Liver (tissue), 9 donors: ENCODE results near the gene TNS3. TPM values are rescaled to one million over a fixed set of nuclear protein-coding genes. Genes with fewer than 3 reads are reported as not detected.

Experiments
- DNase-seq: peaks from one replicate; pipeline ENCODE4 v3.0.0-alpha.2; 2017; ENCODE audit warnings: low spot score
- H3K27ac ChIP-seq, 2 donors: one replicate each; pipeline ENCODE4 v1.7.0; 2013; ENCODE audit warnings: inconsistent platforms in 2 of 2, low read length in 2 of 2, control low read depth in 1 of 2, low read depth in 1 of 2, mild to moderate bottlenecking in 1 of 2
- H3K27me3 ChIP-seq, 4 donors: one replicate each; pipeline versions ENCODE4 v1.6.1 to v1.7.0; 2013; ENCODE audit warnings: low read length in 3 of 4, inconsistent platforms in 1 of 4, mild to moderate bottlenecking in 1 of 4, moderate library complexity in 1 of 4; ENCODE audit not compliant: control insufficient read depth in 4 of 4, insufficient read depth in 4 of 4
- H3K36me3 ChIP-seq, 4 donors: one replicate each; pipeline versions ENCODE4 v1.6.1 to v1.7.0; 2013; ENCODE audit warnings: low read length in 3 of 4, mild to moderate bottlenecking in 3 of 4, low read depth in 1 of 4, moderate library complexity in 1 of 4; ENCODE audit not compliant: control insufficient read depth in 4 of 4, insufficient read depth in 3 of 4
- H3K4me1 ChIP-seq, 4 donors: one replicate each; pipeline versions ENCODE4 v1.6.1 to v1.7.0; 2013; ENCODE audit warnings: low read length in 3 of 4, mild to moderate bottlenecking in 3 of 4, moderate library complexity in 1 of 4; ENCODE audit not compliant: control insufficient read depth in 4 of 4, insufficient read depth in 4 of 4
- H3K4me3 ChIP-seq, 3 donors: one replicate each; pipeline versions ENCODE4 v1.6.1 to v1.7.0; 2013; ENCODE audit warnings: low read length in 3 of 3, control low read depth in 1 of 3, low read depth in 1 of 3, mild to moderate bottlenecking in 1 of 3
- H3K9ac ChIP-seq, 2 donors: one replicate each; pipeline ENCODE4 v1.7.0; 2013; ENCODE audit warnings: low read length in 2 of 2, mild to moderate bottlenecking in 2 of 2, moderate library complexity in 2 of 2, control low read depth in 1 of 2, low read depth in 1 of 2
- H3K9me3 ChIP-seq, 4 donors: one replicate each; pipeline versions ENCODE4 v1.6.1 to v1.7.0; 2013; ENCODE audit warnings: low read length in 3 of 4; ENCODE audit not compliant: control insufficient read depth in 4 of 4
- EGR1 ChIP-seq, 2 donors: IDR thresholded peaks; 2 replicates each; pipeline ENCODE4 v1.6.1; 2016 to 2018; ENCODE audit warnings: antibody characterized with exemption in 2 of 2, low read depth in 2 of 2
- FOXA1 ChIP-seq: IDR thresholded peaks from 2 replicates; pipeline ENCODE4 v1.6.1; 2016; ENCODE audit warnings: antibody characterized with exemption
- FOXA2 ChIP-seq: IDR thresholded peaks from 2 replicates; pipeline ENCODE4 v1.6.1; 2016; ENCODE audit warnings: antibody characterized with exemption
- GABPA ChIP-seq, 2 donors: IDR thresholded peaks in 1 of 2; conservative IDR thresholded peaks in 1 of 2; 2 replicates each; pipeline ENCODE4 v1.6.1; 2016; ENCODE audit warnings: antibody characterized with exemption in 2 of 2, mild to moderate bottlenecking in 1 of 2, moderate library complexity in 1 of 2
- HNF4A ChIP-seq, 2 donors: conservative IDR thresholded peaks; 2 replicates each; pipeline ENCODE4 v1.6.1; 2016; ENCODE audit warnings: antibody characterized with exemption in 2 of 2, mild to moderate bottlenecking in 2 of 2
- HNF4G ChIP-seq: IDR thresholded peaks from 2 replicates; pipeline ENCODE4 v1.6.1; 2016; ENCODE audit warnings: antibody characterized with exemption
- JUND ChIP-seq, 2 donors: IDR thresholded peaks; 2 replicates each; pipeline ENCODE4 v1.6.1; 2016; ENCODE audit warnings: antibody characterized with exemption in 2 of 2
- MAX ChIP-seq: IDR thresholded peaks from 2 replicates; pipeline ENCODE4 v1.6.1; 2016; ENCODE audit warnings: antibody characterized with exemption
- NR2F2 ChIP-seq: IDR thresholded peaks from 2 replicates; pipeline ENCODE4 v1.6.1; 2016; ENCODE audit warnings: antibody characterized with exemption
- RAD21 ChIP-seq, 2 donors: IDR thresholded peaks; 2 replicates each; pipeline ENCODE4 v1.6.1; 2016; ENCODE audit warnings: antibody characterized with exemption in 2 of 2, mild to moderate bottlenecking in 2 of 2
- RXRA ChIP-seq, 2 donors: IDR thresholded peaks; 2 replicates each; pipeline ENCODE4 v1.6.1; 2017 to 2018; ENCODE audit warnings: antibody characterized with exemption in 2 of 2, mild to moderate bottlenecking in 1 of 2
- SP1 ChIP-seq: IDR thresholded peaks from 2 replicates; pipeline ENCODE4 v1.6.1; 2018; ENCODE audit warnings: antibody characterized with exemption, mild to moderate bottlenecking
- TAF1 ChIP-seq: conservative IDR thresholded peaks from 2 replicates; pipeline ENCODE4 v1.6.1; 2016; ENCODE audit warnings: antibody characterized with exemption, mild to moderate bottlenecking
- YY1 ChIP-seq: IDR thresholded peaks from 2 replicates; pipeline ENCODE4 v1.6.1; 2016; ENCODE audit warnings: antibody characterized with exemption, mild to moderate bottlenecking
- ZBTB33 ChIP-seq: IDR thresholded peaks from 2 replicates; pipeline ENCODE4 v1.6.1; 2016; ENCODE audit warnings: antibody characterized with exemption
- whole genome bisulfite sequencing: extraction: QIAGEN DNeasy Blood & Tissue Kit; methylation state at CpG from one replicate; pipeline ENCODE4 v1.1.7; 2013; 5-methylcytosine and 5-hydroxymethylcytosine counted together
- polyA plus RNA-seq, 2 donors: library from polyadenylated mRNA; stranded (reverse) in 1 of 2; unstranded in 1 of 2; fragments of 200-250 nt in 1 of 2; fragments of >200 nt in 1 of 2; fragmentation: Nextera tagmentation in 1 of 2; extraction: Ambion mirVana in 1 of 2; gene quantifications; one replicate each; pipeline versions ENCODE4 v1.2.1 to v1.2.3, GENCODE V29; 2013 to 2015
- total RNA-seq, 2 donors: library from RNA; depleted of rRNA; stranded (reverse); fragments of >200 nt; gene quantifications; one replicate each; pipeline ENCODE4 v1.2.3, GENCODE V29; 2014
- TF ChIP-seq, protein P1 (sequence below): IDR thresholded peaks from 2 replicates; pipeline ENCODE4 v1.6.1; 2016; ENCODE audit warnings: antibody characterized with exemption, mild to moderate bottlenecking
- TF ChIP-seq, protein P2 (sequence below): IDR thresholded peaks from 2 replicates; pipeline ENCODE4 v1.6.1; 2016; ENCODE audit warnings: antibody characterized with exemption
- TF ChIP-seq, protein P3 (sequence below): fragments of 150-350 bp; IDR thresholded peaks from 2 replicates; pipeline ENCODE4 v1.5.1; 2017; ENCODE audit warnings: improper control_type of control experiment, low read depth, low read length; ENCODE audit not compliant: missing input control
- donor health status: healthy.
- donor health status: healthy.
- donor health status: healthy.
- donor health status: healthy.
- donor health status: healthy.

Gene TNS3
- total and polyA plus RNA-seq, 4 donors = 16.8 to 100 (median 29.5) TPM

DNA sequence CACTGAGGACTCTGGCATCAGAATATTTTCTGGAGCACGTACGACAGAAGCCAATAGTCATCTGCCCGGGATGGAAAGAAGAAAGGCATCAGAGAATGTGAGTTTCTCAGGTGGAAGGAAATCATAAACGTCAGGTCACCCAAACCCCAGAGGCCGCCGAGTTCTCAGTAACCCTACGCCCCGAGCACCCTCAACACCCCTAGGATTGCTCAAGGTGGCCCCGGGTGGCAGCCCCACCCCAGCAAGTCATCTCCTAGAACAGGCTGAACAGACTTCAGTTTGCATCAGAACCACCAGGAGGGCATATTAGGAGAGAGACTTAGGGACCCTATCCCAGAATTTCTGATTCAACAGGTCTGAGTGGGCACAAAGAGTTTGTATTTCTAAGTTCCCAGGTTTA, 117.6 kb downstream of the TNS3 start:
- 95% methylated on average over 9 of the region's 9 CpGs for WGBS
- Histone ChIP-seq H3K4me1 (peaks cover 11 to 40% (median 29%) of the 10 kb centered on the region in 4 donors), H3K9ac (no peak overlapping the region), H3K27me3 (no peaks in the 10 kb centered on the region), H3K27ac (no peak overlapping the region), H3K9me3 (no peaks in the 10 kb centered on the region), H3K4me3 (no peak overlapping the region), H3K36me3 (peaks cover 0 to 13% (median 7%) of the 10 kb centered on the region in 4 donors)
- no peak for DNase-seq
- no peak for TF ChIP-seq YY1
- no peak for TF ChIP-seq HNF4G
- TF ChIP-seq FOXA2 = no peak
- TF ChIP-seq RXRA (IDR thresholded peaks at IDR 0.05) = no peak
- TF ChIP-seq, protein P1, sequence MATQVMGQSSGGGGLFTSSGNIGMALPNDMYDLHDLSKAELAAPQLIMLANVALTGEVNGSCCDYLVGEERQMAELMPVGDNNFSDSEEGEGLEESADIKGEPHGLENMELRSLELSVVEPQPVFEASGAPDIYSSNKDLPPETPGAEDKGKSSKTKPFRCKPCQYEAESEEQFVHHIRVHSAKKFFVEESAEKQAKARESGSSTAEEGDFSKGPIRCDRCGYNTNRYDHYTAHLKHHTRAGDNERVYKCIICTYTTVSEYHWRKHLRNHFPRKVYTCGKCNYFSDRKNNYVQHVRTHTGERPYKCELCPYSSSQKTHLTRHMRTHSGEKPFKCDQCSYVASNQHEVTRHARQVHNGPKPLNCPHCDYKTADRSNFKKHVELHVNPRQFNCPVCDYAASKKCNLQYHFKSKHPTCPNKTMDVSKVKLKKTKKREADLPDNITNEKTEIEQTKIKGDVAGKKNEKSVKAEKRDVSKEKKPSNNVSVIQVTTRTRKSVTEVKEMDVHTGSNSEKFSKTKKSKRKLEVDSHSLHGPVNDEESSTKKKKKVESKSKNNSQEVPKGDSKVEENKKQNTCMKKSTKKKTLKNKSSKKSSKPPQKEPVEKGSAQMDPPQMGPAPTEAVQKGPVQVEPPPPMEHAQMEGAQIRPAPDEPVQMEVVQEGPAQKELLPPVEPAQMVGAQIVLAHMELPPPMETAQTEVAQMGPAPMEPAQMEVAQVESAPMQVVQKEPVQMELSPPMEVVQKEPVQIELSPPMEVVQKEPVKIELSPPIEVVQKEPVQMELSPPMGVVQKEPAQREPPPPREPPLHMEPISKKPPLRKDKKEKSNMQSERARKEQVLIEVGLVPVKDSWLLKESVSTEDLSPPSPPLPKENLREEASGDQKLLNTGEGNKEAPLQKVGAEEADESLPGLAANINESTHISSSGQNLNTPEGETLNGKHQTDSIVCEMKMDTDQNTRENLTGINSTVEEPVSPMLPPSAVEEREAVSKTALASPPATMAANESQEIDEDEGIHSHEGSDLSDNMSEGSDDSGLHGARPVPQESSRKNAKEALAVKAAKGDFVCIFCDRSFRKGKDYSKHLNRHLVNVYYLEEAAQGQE = no peak
- no peak for TF ChIP-seq MAX
- TF ChIP-seq ZBTB33 = no peak
- TF ChIP-seq TAF1 = no peak
- no peak for TF ChIP-seq GABPA (IDR thresholded peaks at IDR 0.05 in 1 of 2, conservative IDR thresholded peaks at IDR 0.05 in 1 of 2)
- TF ChIP-seq HNF4A (conservative IDR thresholded peaks at IDR 0.05) = no peak
- TF ChIP-seq NR2F2 = no peak
- TF ChIP-seq, protein P2, sequence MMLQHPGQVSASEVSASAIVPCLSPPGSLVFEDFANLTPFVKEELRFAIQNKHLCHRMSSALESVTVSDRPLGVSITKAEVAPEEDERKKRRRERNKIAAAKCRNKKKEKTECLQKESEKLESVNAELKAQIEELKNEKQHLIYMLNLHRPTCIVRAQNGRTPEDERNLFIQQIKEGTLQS = no peak
- TF ChIP-seq, protein P3, sequence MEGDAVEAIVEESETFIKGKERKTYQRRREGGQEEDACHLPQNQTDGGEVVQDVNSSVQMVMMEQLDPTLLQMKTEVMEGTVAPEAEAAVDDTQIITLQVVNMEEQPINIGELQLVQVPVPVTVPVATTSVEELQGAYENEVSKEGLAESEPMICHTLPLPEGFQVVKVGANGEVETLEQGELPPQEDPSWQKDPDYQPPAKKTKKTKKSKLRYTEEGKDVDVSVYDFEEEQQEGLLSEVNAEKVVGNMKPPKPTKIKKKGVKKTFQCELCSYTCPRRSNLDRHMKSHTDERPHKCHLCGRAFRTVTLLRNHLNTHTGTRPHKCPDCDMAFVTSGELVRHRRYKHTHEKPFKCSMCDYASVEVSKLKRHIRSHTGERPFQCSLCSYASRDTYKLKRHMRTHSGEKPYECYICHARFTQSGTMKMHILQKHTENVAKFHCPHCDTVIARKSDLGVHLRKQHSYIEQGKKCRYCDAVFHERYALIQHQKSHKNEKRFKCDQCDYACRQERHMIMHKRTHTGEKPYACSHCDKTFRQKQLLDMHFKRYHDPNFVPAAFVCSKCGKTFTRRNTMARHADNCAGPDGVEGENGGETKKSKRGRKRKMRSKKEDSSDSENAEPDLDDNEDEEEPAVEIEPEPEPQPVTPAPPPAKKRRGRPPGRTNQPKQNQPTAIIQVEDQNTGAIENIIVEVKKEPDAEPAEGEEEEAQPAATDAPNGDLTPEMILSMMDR = no peak
- no peak for TF ChIP-seq SP1
- TF ChIP-seq FOXA1 = no peak
- TF ChIP-seq RAD21 (IDR thresholded peaks at IDR 0.05) = no peak
- no peak for TF ChIP-seq JUND (IDR thresholded peaks at IDR 0.05)
- no peak for TF ChIP-seq EGR1 (IDR thresholded peaks at IDR 0.05; ENCODE audit: low read depth in 2 of 2)
